Measurements from ENCODE around the gene ZC3H13.
A peak's percentile ranks its signal among the peaks of the same experiment; 100 is the strongest.
"Not testable (repeated sequence)": the region's sequence is repeated elsewhere in the genome, so short reads cannot be mapped to it uniquely, and the experiment has no call there.

ZC3H13 gene

GRCh38 chr13:46006688-46007452 lies 45.7 kb downstream of the ZC3H13 start:
- no peak overlapping the region for H3K4me3 Mint-ChIP-seq
- no peaks in the 10 kb centered on the region for H3K27me3 Mint-ChIP-seq
- H3K36me3 Mint-ChIP-seq (ENCODE audit: low read depth) = peaks cover 52% of the 10 kb centered on the region
- no peak overlapping the region for H3K27ac Mint-ChIP-seq
- ATAC-seq (no peak), DNase-seq (no peak)
- no peaks in the 10 kb centered on the region for H3K9me3 Mint-ChIP-seq
- no peaks in the 10 kb centered on the region for H3K4me1 Mint-ChIP-seq

- H3K27me3 Mint-ChIP-seq = no peaks in the 10 kb centered on the region
- H3K4me1 Mint-ChIP-seq = no peaks in the 10 kb centered on the region
- ATAC-seq (no peak), DNase-seq (no peak)
- H3K4me3 Mint-ChIP-seq = no peak overlapping the region
- no peak overlapping the region for H3K27ac Mint-ChIP-seq
- no peaks in the 10 kb centered on the region for H3K9me3 Mint-ChIP-seq
- H3K36me3 Mint-ChIP-seq (ENCODE audit: low read depth) = peaks cover 68% of the 10 kb centered on the region
Measured at GRCh38 chr13:46004491-46004890, 48.1 kb downstream of the ZC3H13 start.

GRCh38 chr13:45996631-45997030 lies 55.9 kb downstream of the ZC3H13 start:
- Mint-ChIP-seq H3K27me3 (no peaks in the 10 kb centered on the region), H3K4me3 (no peak overlapping the region), H3K4me1 (no peaks in the 10 kb centered on the region), H3K27ac (no peak overlapping the region), H3K9me3 (no peaks in the 10 kb centered on the region), H3K36me3 (ENCODE audit: low read depth) (peaks cover 33% of the 10 kb centered on the region)
- DNase-seq (no peak), ATAC-seq (no peak)

- Mint-ChIP-seq H3K27ac (no peak overlapping the region), H3K4me3 (no peak overlapping the region)
- no peak for ATAC-seq
Measured at GRCh38 chr13:45995245-45995644, 57.3 kb downstream of the ZC3H13 start.

GRCh38 chr13:45994752-45995151 lies 57.8 kb downstream of the ZC3H13 start:
- Mint-ChIP-seq H3K4me3 (no peak overlapping the region), H3K4me1 (no peaks in the 10 kb centered on the region), H3K27me3 (no peaks in the 10 kb centered on the region), H3K36me3 (ENCODE audit: low read depth) (peaks cover 16% of the 10 kb centered on the region), H3K27ac (no peak overlapping the region), H3K9me3 (no peaks in the 10 kb centered on the region)
- no peak for ATAC-seq
- no peak for DNase-seq

More at GRCh38 chr13:45995245-45995644, 57.3 kb downstream of the ZC3H13 start:
- DNase-seq = no peak
- Mint-ChIP-seq H3K36me3 (ENCODE audit: low read depth) (peaks cover 21% of the 10 kb centered on the region), H3K4me1 (no peaks in the 10 kb centered on the region), H3K9me3 (no peaks in the 10 kb centered on the region), H3K27me3 (no peaks in the 10 kb centered on the region)

- Mint-ChIP-seq H3K27ac (peak overlapping the region; percentile 30), H3K4me3 (no peak overlapping the region), H3K36me3 (ENCODE audit: low read depth) (peaks cover 35% of the 10 kb centered on the region), H3K4me1 (no peaks in the 10 kb centered on the region), H3K27me3 (no peaks in the 10 kb centered on the region), H3K9me3 (no peaks in the 10 kb centered on the region)
- ATAC-seq (no peak), DNase-seq (no peak)
Measured at GRCh38 chr13:45989607-45990006, 62.9 kb downstream of the ZC3H13 start.

GRCh38 chr13:45981127-45981526 lies 71.4 kb downstream of the ZC3H13 start:
- not testable (repeated sequence) for ATAC-seq, H3K4me1 Mint-ChIP-seq, H3K9me3 Mint-ChIP-seq, DNase-seq, H3K27me3 Mint-ChIP-seq, H3K4me3 Mint-ChIP-seq, H3K27ac Mint-ChIP-seq
- peaks cover 67% of the 10 kb centered on the region for H3K36me3 Mint-ChIP-seq (ENCODE audit: low read depth)

GRCh38 chr13:45975337-45975736 lies 77.2 kb downstream of the ZC3H13 start:
- no peaks in the 10 kb centered on the region for H3K9me3 Mint-ChIP-seq
- no peaks in the 10 kb centered on the region for H3K27me3 Mint-ChIP-seq
- ATAC-seq (no peak), DNase-seq (no peak)
- peaks cover 63% of the 10 kb centered on the region for H3K36me3 Mint-ChIP-seq (ENCODE audit: low read depth)
- no peak overlapping the region for H3K4me3 Mint-ChIP-seq
- H3K4me1 Mint-ChIP-seq = peaks cover 2% of the 10 kb centered on the region
- no peak overlapping the region for H3K27ac Mint-ChIP-seq

- Mint-ChIP-seq H3K9me3 (no peaks in the 10 kb centered on the region), H3K4me3 (no peak overlapping the region), H3K27ac (no peak overlapping the region), H3K4me1 (peaks cover 2% of the 10 kb centered on the region), H3K36me3 (ENCODE audit: low read depth) (peaks cover 62% of the 10 kb centered on the region), H3K27me3 (no peaks in the 10 kb centered on the region)
- DNase-seq (no peak), ATAC-seq (no peak)
Measured at GRCh38 chr13:45974500-45974899, 78.0 kb downstream of the ZC3H13 start.

- Mint-ChIP-seq H3K27ac (peak overlapping the region; percentile 50), H3K36me3 (ENCODE audit: low read depth) (peaks cover 60% of the 10 kb centered on the region), H3K4me3 (no peak overlapping the region), H3K27me3 (no peaks in the 10 kb centered on the region), H3K4me1 (peaks cover 20% of the 10 kb centered on the region), H3K9me3 (no peaks in the 10 kb centered on the region)
- no peak for ATAC-seq
- DNase-seq = no peak
Measured at GRCh38 chr13:45967589-45967988, 85.0 kb downstream of the ZC3H13 start.

GRCh38 chr13:45966715-45967114 lies 85.8 kb downstream of the ZC3H13 start:
- Mint-ChIP-seq H3K9me3 (no peaks in the 10 kb centered on the region), H3K4me1 (peaks cover 20% of the 10 kb centered on the region), H3K27ac (peak overlapping the region; percentile 58), H3K27me3 (no peaks in the 10 kb centered on the region), H3K4me3 (peak overlapping the region; percentile 19), H3K36me3 (ENCODE audit: low read depth) (peaks cover 52% of the 10 kb centered on the region)
- ATAC-seq (peak; percentile 96), DNase-seq (no peak)

- Mint-ChIP-seq H3K36me3 (ENCODE audit: low read depth) (peaks cover 42% of the 10 kb centered on the region), H3K4me3 (no peak overlapping the region), H3K27me3 (no peaks in the 10 kb centered on the region), H3K9me3 (no peaks in the 10 kb centered on the region), H3K27ac (no peak overlapping the region), H3K4me1 (peaks cover 7% of the 10 kb centered on the region)
- ATAC-seq (no peak), DNase-seq (no peak)
Measured at GRCh38 chr13:45961468-45961867, 91.1 kb downstream of the ZC3H13 start.

GRCh38 chr13:45954836-45955800 lies 97.4 kb downstream of the ZC3H13 start:
- Mint-ChIP-seq H3K4me1 (no peaks in the 10 kb centered on the region), H3K27ac (no peak overlapping the region), H3K27me3 (no peaks in the 10 kb centered on the region), H3K36me3 (ENCODE audit: low read depth) (peaks cover 31% of the 10 kb centered on the region), H3K4me3 (no peak overlapping the region), H3K9me3 (no peaks in the 10 kb centered on the region)
- ATAC-seq (no peak), DNase-seq (no peak)

GRCh38 chr13:45953082-45953481 lies 99.5 kb downstream of the ZC3H13 start:
- no peaks in the 10 kb centered on the region for H3K4me1 Mint-ChIP-seq
- no peaks in the 10 kb centered on the region for H3K27me3 Mint-ChIP-seq
- ATAC-seq = no peak
- no peaks in the 10 kb centered on the region for H3K9me3 Mint-ChIP-seq
- H3K36me3 Mint-ChIP-seq (ENCODE audit: low read depth) = peaks cover 23% of the 10 kb centered on the region
- no peak overlapping the region for H3K4me3 Mint-ChIP-seq
- H3K27ac Mint-ChIP-seq = no peak overlapping the region
- DNase-seq = no peak

- H3K36me3 Mint-ChIP-seq (ENCODE audit: low read depth) = peaks cover 10% of the 10 kb centered on the region
- peaks cover 5% of the 10 kb centered on the region for H3K4me1 Mint-ChIP-seq
- H3K27ac Mint-ChIP-seq = no peak overlapping the region
- ATAC-seq (no peak), DNase-seq (no peak)
- no peaks in the 10 kb centered on the region for H3K9me3 Mint-ChIP-seq
- no peaks in the 10 kb centered on the region for H3K27me3 Mint-ChIP-seq
- H3K4me3 Mint-ChIP-seq = no peak overlapping the region
Measured at GRCh38 chr13:45951724-45952123, 100.8 kb downstream of the ZC3H13 start.

Data from activated naive CD8-positive, alpha-beta T cell treated with anti-CD3 and anti-CD28 coated beads, Interleukin-2, amount 50 U/mL, for 24 hours (primary cell).